ENCODE data around the gene KIF3A.

The KIF3A gene

GRCh38 chr5:132746954-132747615, 9.7 kb upstream of the KIF3A start, which contains the start of gene CCNI2:
Gene CCNI2, plus strand, starts transcription at chr5:132747426. Its CDS starts 70 bp downstream, at chr5:132747496.
- peak within 1 kb of the TSS; percentile 38 for H3K4me3 ChIP-seq (ENCODE audit: control insufficient read depth, low read depth, low read length)
- no peak for DNase-seq (ENCODE audit: low read depth)
- peak; percentile 32 for TF ChIP-seq CTCF (IDR thresholded peaks at IDR 0.05; ENCODE audit: control insufficient read depth, insufficient read depth, low read depth, low read length, missing control alignments)

- no peak for TF ChIP-seq CTCF (IDR thresholded peaks at IDR 0.05; ENCODE audit: control insufficient read depth, insufficient read depth, low read depth, low read length, missing control alignments)
- DNase-seq (ENCODE audit: low read depth): no peak
- H3K4me3 ChIP-seq (ENCODE audit: control insufficient read depth, low read depth, low read length): no peak overlapping the region
Observed at GRCh38 chr5:132746592-132746953, 9.2 kb upstream of the KIF3A start.

- H3K4me3 ChIP-seq (ENCODE audit: control insufficient read depth, low read depth, low read length): no peak overlapping the region
- TF ChIP-seq CTCF (IDR thresholded peaks at IDR 0.05; ENCODE audit: control insufficient read depth, insufficient read depth, low read depth, low read length, missing control alignments): no peak
- DNase-seq (ENCODE audit: low read depth): no peak
Observed at GRCh38 chr5:132744659-132745058, 7.3 kb upstream of the KIF3A start.

- no peak for TF ChIP-seq CTCF (IDR thresholded peaks at IDR 0.05; ENCODE audit: control insufficient read depth, insufficient read depth, low read depth, low read length, missing control alignments)
- no peak for DNase-seq (ENCODE audit: low read depth)
Observed at GRCh38 chr5:132742626-132743025, 5.3 kb upstream of the KIF3A start.

GRCh38 chr5:132742158-132742557, 4.8 kb upstream of the KIF3A start:
- no peak for TF ChIP-seq CTCF (IDR thresholded peaks at IDR 0.05; ENCODE audit: control insufficient read depth, insufficient read depth, low read depth, low read length, missing control alignments)
- DNase-seq (ENCODE audit: low read depth): no peak
- H3K4me3 ChIP-seq (ENCODE audit: control insufficient read depth, low read depth, low read length): no peak overlapping the region

More at GRCh38 chr5:132742626-132743025, 5.3 kb upstream of the KIF3A start:
- no peak overlapping the region for H3K4me3 ChIP-seq (ENCODE audit: control insufficient read depth, low read depth, low read length)

- no peak for TF ChIP-seq CTCF (IDR thresholded peaks at IDR 0.05; ENCODE audit: control insufficient read depth, insufficient read depth, low read depth, low read length, missing control alignments)
- DNase-seq (ENCODE audit: low read depth): no peak
- H3K4me3 ChIP-seq (ENCODE audit: control insufficient read depth, low read depth, low read length): no peak overlapping the region
Observed at GRCh38 chr5:132739232-132739631, 1.9 kb upstream of the KIF3A start.
